HG03432 (cell line): ENCODE results near the gene ZNF284.
"Not testable (repeated sequence)": the region's sequence is repeated elsewhere in the genome, so short reads cannot be mapped to it uniquely, and the experiment has no call there.

ENCODE experiments used
- ATAC-seq: cut with Tn5 transposase; IDR thresholded peaks from one replicate; pipeline ENCODE4 v1.9.1; 2021; ENCODE audit warnings: mild to moderate bottlenecking, moderate library complexity; ENCODE audit not compliant: unreplicated experiment

Gene ZNF284

DNA sequence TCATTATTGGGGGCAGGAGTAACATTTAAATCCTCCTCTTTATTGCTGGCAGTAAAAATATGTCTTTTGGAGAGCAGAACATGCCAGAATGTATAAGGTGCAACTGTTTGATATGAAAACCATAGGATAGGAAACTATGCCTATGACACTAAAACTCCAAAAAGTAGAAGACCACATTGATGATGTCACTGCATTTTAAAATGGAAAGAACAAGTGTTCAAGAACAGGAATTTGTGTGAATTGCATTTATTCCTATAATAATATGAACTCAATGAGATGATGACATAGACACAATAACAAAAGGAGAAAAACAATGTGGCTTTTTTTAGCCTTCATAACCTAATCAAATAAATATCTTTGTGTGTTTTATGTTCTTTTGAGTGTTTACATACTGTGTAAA, 37.5 kb downstream of the ZNF284 start:
- ATAC-seq: no peak

DNA sequence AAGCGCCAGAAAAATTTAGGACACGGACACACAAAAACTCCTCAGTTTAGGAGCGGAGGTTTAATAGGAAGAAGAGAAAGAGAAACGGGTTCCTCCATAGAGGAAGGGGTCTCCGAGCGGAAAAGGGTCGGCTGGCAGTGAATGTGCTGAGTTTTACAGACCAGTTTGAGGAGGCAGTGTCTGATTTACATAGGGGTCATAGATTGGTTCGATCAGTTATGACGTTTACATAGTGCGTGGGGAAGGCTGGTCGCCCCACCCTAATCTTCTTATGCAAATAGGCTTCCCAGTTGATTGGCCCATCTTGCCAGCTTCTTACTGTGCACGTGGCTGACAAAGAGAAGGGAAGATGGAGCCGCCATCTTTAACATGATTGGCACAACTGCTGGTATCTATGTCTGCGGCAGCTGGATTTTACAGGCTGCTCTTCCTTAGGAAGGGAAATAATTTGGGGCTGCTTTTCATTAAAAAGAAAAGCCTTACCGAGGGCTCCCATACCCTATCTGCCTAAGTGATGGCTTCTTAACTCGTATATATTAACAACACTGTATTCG, 40.0 kb downstream of the ZNF284 start:
- no peak for ATAC-seq

DNA sequence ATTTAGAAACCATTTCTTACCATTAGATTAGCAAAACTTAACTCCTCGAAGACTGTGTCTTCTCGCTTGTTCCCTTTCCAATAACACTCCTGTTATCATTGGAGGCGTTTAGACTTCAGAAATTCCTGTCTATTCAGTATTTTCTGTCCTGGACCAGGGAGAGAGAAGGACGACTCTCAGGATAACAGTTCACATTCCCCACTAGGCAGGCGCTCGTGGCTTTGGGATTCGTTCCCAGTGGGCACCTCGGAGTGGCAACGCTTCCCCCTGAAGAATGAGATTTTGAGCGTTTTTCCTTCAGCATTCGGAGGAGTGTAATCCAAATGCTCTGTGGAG, 40.8 kb downstream of the ZNF284 start:
- no peak for ATAC-seq

DNA sequence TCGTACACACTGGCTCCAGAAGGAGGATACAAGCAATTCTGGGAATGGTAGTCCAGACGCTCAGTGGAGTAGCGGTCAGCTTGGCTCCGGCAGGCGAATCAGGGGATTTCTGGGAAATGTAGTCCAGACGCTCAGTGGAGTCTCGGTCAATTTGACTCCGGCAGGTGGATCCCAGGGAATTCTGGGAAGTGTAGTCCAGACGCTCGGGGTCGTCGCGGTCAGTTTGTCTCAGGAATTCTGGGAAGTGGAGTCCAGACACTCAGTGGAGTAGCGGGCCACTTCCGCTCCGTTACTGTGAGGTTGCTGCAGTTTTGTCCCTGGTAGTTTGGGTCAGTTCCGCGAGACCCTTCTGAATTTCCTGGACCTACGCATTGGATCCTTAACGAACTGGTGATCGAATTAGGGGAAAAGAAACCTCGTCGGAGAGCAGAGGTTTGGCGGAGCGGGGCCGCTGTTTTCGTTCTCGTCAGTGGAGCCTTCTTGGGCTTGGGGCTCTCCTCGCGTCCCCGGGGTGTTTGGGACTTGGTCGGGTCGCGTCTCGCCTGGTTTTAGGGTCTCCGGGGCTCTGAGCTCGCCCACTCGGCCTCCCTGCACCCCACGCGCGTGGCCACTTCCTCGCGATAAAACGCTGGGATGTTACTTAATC, 41.3 kb downstream of the ZNF284 start, which contains the start of gene ZNF225:
ZNF225 (plus strand) TSS at position 262 of the 646 bp plus-strand sequence. CDS start 2,429 bp downstream, outside the sequence.
- ATAC-seq: peak; percentile 90

DNA sequence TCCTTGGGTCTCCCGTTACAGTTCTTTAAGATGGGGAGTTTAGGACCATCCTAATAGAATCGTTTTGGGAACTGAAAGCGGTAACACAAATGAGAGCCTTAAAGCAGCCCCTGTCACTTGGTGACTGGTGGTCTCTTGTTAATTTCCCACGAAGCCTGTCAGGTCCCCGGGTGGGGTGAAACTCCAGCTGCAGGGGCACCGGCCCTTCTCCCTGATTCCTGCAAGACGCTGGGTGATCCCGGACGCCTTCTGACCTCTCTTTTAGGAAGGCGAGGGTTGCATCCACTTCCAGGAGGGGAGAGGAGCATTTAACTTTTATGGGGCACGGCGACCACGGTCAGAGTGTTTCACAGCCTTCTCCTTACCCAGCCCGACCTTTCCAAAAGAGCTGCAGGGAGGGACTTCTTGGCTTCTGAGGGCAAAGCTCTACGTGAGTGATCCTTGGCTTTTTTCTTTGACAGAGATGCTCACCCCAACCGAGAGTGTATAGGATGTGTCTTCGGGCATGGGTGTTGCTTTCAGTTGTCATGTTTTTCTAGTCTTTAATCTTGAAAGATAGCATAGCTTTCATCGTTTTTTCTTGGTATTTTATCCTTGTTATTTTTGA, 41.9 kb downstream of the ZNF284 start:
- ATAC-seq: peak; percentile 6

DNA sequence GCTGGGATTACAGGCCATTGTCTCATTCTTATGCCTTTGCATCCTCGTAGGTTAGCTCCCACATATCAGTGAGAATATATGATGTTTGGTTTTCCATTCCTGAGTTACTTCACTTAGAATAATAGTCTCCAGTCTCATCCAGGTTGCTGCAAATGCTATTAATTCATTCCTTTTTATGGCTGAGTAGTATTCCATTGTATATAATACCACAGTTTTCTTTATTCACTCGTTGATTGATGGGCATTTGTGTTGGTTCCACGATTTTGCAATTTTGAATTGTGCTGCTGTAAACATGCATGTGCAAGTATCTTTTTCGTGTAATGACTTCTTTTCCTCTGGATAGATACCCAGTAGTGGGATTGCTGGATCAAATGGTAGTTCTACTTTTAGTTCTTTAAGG, 49.2 kb downstream of the ZNF284 start:
- not testable (repeated sequence) for ATAC-seq

DNA sequence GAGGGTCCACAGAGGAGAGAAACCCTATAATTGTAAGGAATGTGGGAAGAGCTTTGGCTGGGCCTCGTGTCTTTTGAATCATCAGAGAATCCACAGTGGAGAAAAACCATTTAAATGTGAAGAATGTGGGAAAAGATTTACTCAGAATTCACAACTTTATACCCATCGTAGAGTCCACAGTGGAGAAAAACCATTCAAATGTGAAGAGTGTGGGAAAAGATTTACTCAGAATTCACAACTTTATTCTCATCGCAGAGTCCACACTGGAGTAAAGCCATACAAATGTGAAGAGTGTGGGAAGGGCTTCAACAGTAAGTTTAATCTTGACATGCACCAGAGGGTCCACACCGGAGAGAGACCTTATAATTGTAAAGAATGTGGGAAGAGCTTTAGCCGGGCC, 60.0 kb downstream of the ZNF284 start:
- ATAC-seq: no peak
